Keratinocyte (primary cell): ENCODE measurements around the gene GPR173. TPM values are rescaled to one million over a fixed set of nuclear protein-coding genes. Genes with fewer than 3 reads are reported as not detected.

ENCODE experiments used
- DNase-seq: peaks from one replicate; pipeline ENCODE4 v3.0.0-alpha.2; 2011; ENCODE audit warnings: low read depth, missing footprints, low spot score
- FAIRE-seq: peaks from 2 replicates; lab custom pipeline; 2011; peaks lifted over from hg19 to GRCh38; lab: Jason Lieb, UNC
- H2AFZ ChIP-seq: 2 replicates; pipeline ENCODE4 v1.6.0; 2012; ENCODE audit warnings: low read length, control low read depth, inconsistent platforms; ENCODE audit not compliant: control insufficient read depth
- H3K27ac ChIP-seq: 2 replicates; pipeline ENCODE4 v1.5.1; 2011; ENCODE audit warnings: low read length; ENCODE audit not compliant: control insufficient read depth, insufficient read depth
- H3K27me3 ChIP-seq: 3 replicates; pipeline ENCODE4 v1.6.0; 2011; ENCODE audit warnings: low read length; ENCODE audit not compliant: control insufficient read depth, insufficient read depth; ENCODE audit errors: extremely low read depth
- H3K36me3 ChIP-seq, 2 experiments: 2 replicates in 1 of 2; 3 replicates in 1 of 2; pipeline ENCODE4 v1.5.1; 2011; ENCODE audit warnings: low read length in 2 of 2, mild to moderate bottlenecking in 1 of 2; ENCODE audit not compliant: control insufficient read depth in 2 of 2, insufficient read depth in 2 of 2; ENCODE audit errors: extremely low read depth in 1 of 2
- H3K4me1 ChIP-seq: 3 replicates; pipeline ENCODE4 v1.5.1; 2011; ENCODE audit warnings: low read length; ENCODE audit not compliant: control insufficient read depth, insufficient read depth; ENCODE audit errors: extremely low read depth
- H3K4me2 ChIP-seq: 3 replicates; pipeline ENCODE4 v1.6.0; 2011; ENCODE audit warnings: low read depth, low read length; ENCODE audit not compliant: control insufficient read depth, insufficient read depth; ENCODE audit errors: extremely low read depth
- H3K4me3 ChIP-seq, 3 experiments: fragments of 200-600 bp in 1 of 3; sonication (generic) in 1 of 3; 2 replicates in 2 of 3; 3 replicates in 1 of 3; pipeline ENCODE4 v1.5.1; 2011 to 2016; ENCODE audit warnings: low read length in 3 of 3, mild to moderate bottlenecking in 3 of 3, control low read depth in 2 of 3, inconsistent platforms in 1 of 3, low read depth in 1 of 3, mixed read lengths in 1 of 3, mixed run types in 1 of 3, moderate library complexity in 1 of 3; ENCODE audit not compliant: control insufficient read depth in 2 of 3, insufficient read depth in 2 of 3; ENCODE audit errors: extremely low read depth in 1 of 3
- H3K79me2 ChIP-seq: 2 replicates; pipeline ENCODE4 v1.6.0; 2012; ENCODE audit warnings: low read length; ENCODE audit not compliant: control insufficient read depth, insufficient read depth
- H3K9ac ChIP-seq: 3 replicates; pipeline ENCODE4 v1.6.0; 2011; ENCODE audit warnings: low read length; ENCODE audit not compliant: control insufficient read depth, insufficient read depth; ENCODE audit errors: extremely low read depth
- H3K9me1 ChIP-seq: 3 replicates; pipeline ENCODE4 v1.6.0; 2011; ENCODE audit warnings: low read length; ENCODE audit not compliant: control insufficient read depth, insufficient read depth; ENCODE audit errors: extremely low read depth
- H3K9me3 ChIP-seq: 2 replicates; pipeline ENCODE4 v1.5.1; 2012; ENCODE audit warnings: low read depth, low read length; ENCODE audit not compliant: control insufficient read depth
- H4K20me1 ChIP-seq: 3 replicates; pipeline ENCODE4 v1.6.0; 2011; ENCODE audit warnings: low read length; ENCODE audit not compliant: control insufficient read depth, insufficient read depth; ENCODE audit errors: extremely low read depth
- CTCF ChIP-seq, 3 experiments: IDR thresholded peaks in 1 of 3; conservative IDR thresholded peaks in 1 of 3; optimal IDR thresholded peaks in 1 of 3; 2 replicates in 2 of 3; 3 replicates in 1 of 3; pipeline versions ENCODE3 to v1.5.1; 2011; ENCODE audit warnings: low read length in 3 of 3, mild to moderate bottlenecking in 3 of 3, moderate library complexity in 2 of 3, control low read depth in 1 of 3, inconsistent platforms in 1 of 3; ENCODE audit not compliant: insufficient read depth in 2 of 3; ENCODE audit errors: extremely low read depth in 1 of 3
- EZH2 ChIP-seq: IDR thresholded peaks from one replicate; pipeline ENCODE4 v1.6.1; 2012; ENCODE audit warnings: inconsistent platforms, mild to moderate bottlenecking, low read length, moderate library complexity
- dilution Hi-C: fragments of 300-500 bp; cut with MboI; formaldehyde crosslinking; loops from one replicate; pipeline ENCODE4 v1.7.0; 2020; ENCODE audit warnings: low sequenced_read_pairs; ENCODE audit not compliant: extremely low pct_ligation_motif_present
- polyA plus RNA-seq, 5 experiments: library from polyadenylated mRNA; depleted of rRNA in 3 of 5; stranded (reverse) in 3 of 5; stranded (forward) in 1 of 5; unstranded in 1 of 5; fragments of >200 nt; gene quantifications; 1 replicate in 1 of 5; 2 replicates in 3 of 5; 3 replicates in 1 of 5; pipeline versions ENCODE4 v1.2.1 to v1.2.3, GENCODE V29; 2011 to 2012; ENCODE audit warnings: missing spikeins in 2 of 5, low read depth in 1 of 5, low replicate concordance in 1 of 5

GPR173 gene
- polyA plus RNA-seq, 1 donor (not counting 4 experiments of a cell fraction or from before 2014, with no cell fraction given), result 0.08 TPM

GRCh38 chrX:53022381-53022780, 26.2 kb upstream of the GPR173 start:
- H3K27ac ChIP-seq, result no peak overlapping the region
- no peak overlapping the region for H2AFZ ChIP-seq
- dilution Hi-C loops, result no loop called here
- no peaks in the 10 kb centered on the region for H3K9me1 ChIP-seq
- H4K20me1 ChIP-seq, result no peaks in the 10 kb centered on the region
- H3K4me3 ChIP-seq, result no peak overlapping the region
- TF ChIP-seq EZH2, result no peak
- TF ChIP-seq CTCF (optimal IDR thresholded peaks at IDR 0.05 in 1 of 3, IDR thresholded peaks at IDR 0.05 in 1 of 3, conservative IDR thresholded peaks at IDR 0.05 in 1 of 3; ENCODE audit: extremely low read depth in 1 of 3, insufficient read depth in 2 of 3, low read length in 3 of 3), result no peak
- no peak overlapping the region for H3K4me2 ChIP-seq
- no peaks in the 10 kb centered on the region for H3K9me3 ChIP-seq
- H3K79me2 ChIP-seq, result no peaks in the 10 kb centered on the region
- H3K4me1 ChIP-seq, result no peaks in the 10 kb centered on the region
- DNase-seq, result no peak
- no peak overlapping the region for H3K9ac ChIP-seq
- H3K27me3 ChIP-seq, result no peaks in the 10 kb centered on the region
- FAIRE-seq, result no peak
- H3K36me3 ChIP-seq, result no peaks in the 10 kb centered on the region

- Histone ChIP-seq H3K36me3 (no peaks in the 10 kb centered on the region), H3K9me3 (no peaks in the 10 kb centered on the region), H3K79me2 (no peaks in the 10 kb centered on the region), H3K4me3 (no peak overlapping the region), H2AFZ (no peak overlapping the region), H3K27me3 (no peaks in the 10 kb centered on the region), H4K20me1 (no peaks in the 10 kb centered on the region), H3K9ac (no peak overlapping the region), H3K9me1 (no peaks in the 10 kb centered on the region), H3K4me2 (no peak overlapping the region), H3K4me1 (no peaks in the 10 kb centered on the region), H3K27ac (no peak overlapping the region)
- no peak for FAIRE-seq
- no peak for DNase-seq
- dilution Hi-C loops, result no loop called here
- TF ChIP-seq CTCF (optimal IDR thresholded peaks at IDR 0.05 in 1 of 3, IDR thresholded peaks at IDR 0.05 in 1 of 3, conservative IDR thresholded peaks at IDR 0.05 in 1 of 3; ENCODE audit: extremely low read depth in 1 of 3, insufficient read depth in 2 of 3, low read length in 3 of 3), result no peak
- TF ChIP-seq EZH2, result no peak
Measured at GRCh38 chrX:53028678-53029077, 19.9 kb upstream of the GPR173 start.
